Osteoblast (primary cell): ENCODE measurements around the gene NMRAL1. TPM values are rescaled to one million over a fixed set of nuclear protein-coding genes. Genes with fewer than 3 reads are reported as not detected.
A peak's percentile ranks its signal among the peaks of the same experiment; 100 is the strongest.

Experiments
- DNase-seq: peaks from one replicate; pipeline ENCODE4 v3.0.0; 2011; ENCODE audit warnings: low spot score, mixed read lengths; ENCODE audit not compliant: insufficient read length; ENCODE audit errors: missing footprints
- H2AFZ ChIP-seq: 2 replicates; pipeline ENCODE4 v1.6.0; 2011; ENCODE audit warnings: mild to moderate bottlenecking, low read length
- H3K27ac ChIP-seq: 2 replicates; pipeline ENCODE4 v1.5.1; 2011; ENCODE audit warnings: mild to moderate bottlenecking, low read depth, low read length, moderate library complexity
- H3K27me3 ChIP-seq: 2 replicates; pipeline ENCODE4 v1.6.0; 2012; ENCODE audit warnings: mild to moderate bottlenecking, control low read depth, inconsistent platforms, low read length, moderate library complexity; ENCODE audit not compliant: insufficient read depth
- H3K36me3 ChIP-seq: 2 replicates; pipeline ENCODE4 v1.5.1; 2011; ENCODE audit warnings: mild to moderate bottlenecking, low read length, control low read depth, moderate library complexity; ENCODE audit not compliant: insufficient read depth
- H3K4me1 ChIP-seq: 2 replicates; pipeline ENCODE4 v1.5.1; 2011; ENCODE audit warnings: mild to moderate bottlenecking, low read length, control low read depth, moderate library complexity; ENCODE audit not compliant: insufficient read depth
- H3K4me2 ChIP-seq: 2 replicates; pipeline ENCODE4 v1.6.0; 2011; ENCODE audit warnings: mild to moderate bottlenecking, low read length; ENCODE audit not compliant: insufficient read depth
- H3K4me3 ChIP-seq: fragments of 200-600 bp; sonication (generic); 3 replicates; pipeline ENCODE4 v1.5.1; 2012; ENCODE audit warnings: mild to moderate bottlenecking, low read length, inconsistent platforms; ENCODE audit not compliant: insufficient read depth
- H3K79me2 ChIP-seq: 2 replicates; pipeline ENCODE4 v1.6.0; 2012; ENCODE audit warnings: mild to moderate bottlenecking, low read length, control low read depth, inconsistent platforms; ENCODE audit not compliant: insufficient read depth
- H3K9me3 ChIP-seq: 2 replicates; pipeline ENCODE4 v1.5.1; 2011; ENCODE audit warnings: low read depth, low read length, control low read depth
- H4K20me1 ChIP-seq: 2 replicates; pipeline ENCODE4 v1.6.0; 2012; ENCODE audit warnings: mild to moderate bottlenecking, low read length, control low read depth; ENCODE audit not compliant: insufficient read depth
- CTCF ChIP-seq: IDR thresholded peaks from 2 replicates; pipeline ENCODE4 v1.5.1; 2011; ENCODE audit warnings: mild to moderate bottlenecking, low read depth, low read length, moderate library complexity; ENCODE audit errors: extremely low read depth
- total RNA-seq: library from RNA; depleted of rRNA; stranded (reverse); fragments of >200 nt; gene quantifications from 2 replicates; pipeline ENCODE4 v1.2.3, GENCODE V29; 2012

Gene NMRAL1
- total RNA-seq, 1 donor, result 90.5 TPM

GRCh38 chr16:4463522-4464163 lies 10.8 kb downstream of the NMRAL1 start:
- no peak for TF ChIP-seq CTCF
- H3K4me1 ChIP-seq, result peaks cover 23% of the 10 kb centered on the region
- peak; percentile 91 for DNase-seq
- peak overlapping the region; percentile 44 for H3K4me2 ChIP-seq
- no peak overlapping the region for H2AFZ ChIP-seq
- H3K27me3 ChIP-seq, result no peaks in the 10 kb centered on the region
- no peaks in the 10 kb centered on the region for H3K9me3 ChIP-seq
- peaks cover 34% of the 10 kb centered on the region for H3K36me3 ChIP-seq
- no peak overlapping the region for H3K4me3 ChIP-seq
- peak overlapping the region; percentile 33 for H3K27ac ChIP-seq
- peaks cover 3% of the 10 kb centered on the region for H4K20me1 ChIP-seq
- H3K79me2 ChIP-seq, result no peaks in the 10 kb centered on the region

- peaks cover 23% of the 10 kb centered on the region for H3K4me1 ChIP-seq
- H3K4me3 ChIP-seq, result no peak overlapping the region
- no peak overlapping the region for H3K4me2 ChIP-seq
- H3K9me3 ChIP-seq, result no peaks in the 10 kb centered on the region
- no peaks in the 10 kb centered on the region for H3K27me3 ChIP-seq
- peaks cover 7% of the 10 kb centered on the region for H4K20me1 ChIP-seq
- H3K36me3 ChIP-seq, result peaks cover 35% of the 10 kb centered on the region
- no peak overlapping the region for H3K27ac ChIP-seq
- no peak for TF ChIP-seq CTCF
- H3K79me2 ChIP-seq, result no peaks in the 10 kb centered on the region
- H2AFZ ChIP-seq, result no peak overlapping the region
- no peak for DNase-seq
These were observed 13.0 kb downstream of the NMRAL1 start for GRCh38 chr16:4461250-4462085.

GRCh38 chr16:4460936-4461249 lies 13.5 kb downstream of the NMRAL1 start:
- no peak for TF ChIP-seq CTCF
- Histone ChIP-seq H2AFZ (no peak overlapping the region), H3K79me2 (no peaks in the 10 kb centered on the region), H3K4me2 (no peak overlapping the region), H3K4me3 (no peak overlapping the region), H4K20me1 (peaks cover 7% of the 10 kb centered on the region), H3K9me3 (no peaks in the 10 kb centered on the region), H3K27ac (no peak overlapping the region), H3K36me3 (peaks cover 35% of the 10 kb centered on the region), H3K4me1 (peaks cover 23% of the 10 kb centered on the region), H3K27me3 (no peaks in the 10 kb centered on the region)
- DNase-seq, result no peak

- no peak for TF ChIP-seq CTCF
- no peaks in the 10 kb centered on the region for H3K27me3 ChIP-seq
- peaks cover 47% of the 10 kb centered on the region for H3K36me3 ChIP-seq
- H3K27ac ChIP-seq, result no peak overlapping the region
- H3K4me1 ChIP-seq, result peaks cover 8% of the 10 kb centered on the region
- H3K9me3 ChIP-seq, result no peaks in the 10 kb centered on the region
- no peak for DNase-seq
- H3K79me2 ChIP-seq, result no peaks in the 10 kb centered on the region
- no peak overlapping the region for H3K4me3 ChIP-seq
- peaks cover 26% of the 10 kb centered on the region for H4K20me1 ChIP-seq
- H3K4me2 ChIP-seq, result no peak overlapping the region
- no peak overlapping the region for H2AFZ ChIP-seq
These were observed 18.5 kb downstream of the NMRAL1 start for GRCh38 chr16:4455951-4456350.
